ENCODE data around the gene GSG1L. TPM values are rescaled to one million over a fixed set of nuclear protein-coding genes. Genes with fewer than 3 reads are reported as not detected.

The GSG1L gene
- total RNA-seq, 1 donor from 2014 or later, result 1.6 TPM

GRCh38 chr16:27776556-27777225 lies 286.8 kb downstream of the GSG1L start:
- peaks cover 9% of the 10 kb centered on the region for H3K36me3 ChIP-seq
- no peak for ATAC-seq
- intact Hi-C loops (cut with DNase I), result no loop called here

GRCh38 chr16:27775254-27775653 lies 288.3 kb downstream of the GSG1L start:
- no peaks in the 10 kb centered on the region for H3K27me3 ChIP-seq
- no peak overlapping the region for H3K27ac ChIP-seq
- intact Hi-C loops (cut with DNase I), result no loop called here
- no peaks in the 10 kb centered on the region for H3K4me1 ChIP-seq
- H3K9me3 ChIP-seq, result no peaks in the 10 kb centered on the region
- DNase-seq (no peak), ATAC-seq (no peak)
- H3K36me3 ChIP-seq, result peaks cover 21% of the 10 kb centered on the region
- no peak for TF ChIP-seq CTCF (IDR thresholded peaks at IDR 0.05)
- H3K4me3 ChIP-seq, result no peak overlapping the region

More at GRCh38 chr16:27776556-27777225, 286.8 kb downstream of the GSG1L start:
- Histone ChIP-seq H3K27me3 (no peaks in the 10 kb centered on the region), H3K4me1 (no peaks in the 10 kb centered on the region), H3K9me3 (no peaks in the 10 kb centered on the region), H3K27ac (no peak overlapping the region), H3K4me3 (no peak overlapping the region)
- no peak for TF ChIP-seq CTCF (IDR thresholded peaks at IDR 0.05)
- DNase-seq, result no peak

GRCh38 chr16:27774779-27775178 lies 288.7 kb downstream of the GSG1L start:
- Histone ChIP-seq H3K36me3 (peaks cover 26% of the 10 kb centered on the region), H3K27me3 (no peaks in the 10 kb centered on the region), H3K27ac (no peak overlapping the region), H3K9me3 (no peaks in the 10 kb centered on the region), H3K4me3 (no peak overlapping the region), H3K4me1 (no peaks in the 10 kb centered on the region)
- no peak for TF ChIP-seq CTCF (IDR thresholded peaks at IDR 0.05)
- ATAC-seq (no peak), DNase-seq (no peak)
- intact Hi-C loops (cut with DNase I), result no loop called here

- no peak for DNase-seq
- Histone ChIP-seq H3K4me3 (no peak overlapping the region), H3K36me3 (peaks cover 33% of the 10 kb centered on the region), H3K9me3 (no peaks in the 10 kb centered on the region), H3K27me3 (no peaks in the 10 kb centered on the region), H3K4me1 (no peaks in the 10 kb centered on the region), H3K27ac (no peak overlapping the region)
- intact Hi-C loops (cut with DNase I), result no loop called here
- TF ChIP-seq CTCF (IDR thresholded peaks at IDR 0.05), result no peak
- no peak for ATAC-seq
Observed at GRCh38 chr16:27773344-27773743, 290.2 kb downstream of the GSG1L start.

- Histone ChIP-seq H3K4me3 (no peak overlapping the region), H3K27ac (no peak overlapping the region), H3K27me3 (no peaks in the 10 kb centered on the region), H3K4me1 (no peaks in the 10 kb centered on the region), H3K9me3 (no peaks in the 10 kb centered on the region), H3K36me3 (peaks cover 33% of the 10 kb centered on the region)
- ATAC-seq (no peak), DNase-seq (no peak)
- TF ChIP-seq CTCF (IDR thresholded peaks at IDR 0.05), result no peak
- intact Hi-C loops (cut with DNase I), result no loop called here
Observed at GRCh38 chr16:27772093-27772825, 291.3 kb downstream of the GSG1L start.

Data from upper lobe of right lung (tissue), 1 donor.